GM19372 (cell line): ENCODE measurements around the gene ASAH2.
"Not testable (repeated sequence)": the region's sequence is repeated elsewhere in the genome, so short reads cannot be mapped to it uniquely, and the experiment has no call there.

ENCODE experiments used
- ATAC-seq: cut with Tn5 transposase; IDR thresholded peaks from one replicate; pipeline ENCODE4 v1.9.1; 2021; ENCODE audit warnings: mild to moderate bottlenecking, low read depth, moderate library complexity; ENCODE audit not compliant: unreplicated experiment

ASAH2 gene

GRCh38 chr10:50260791-50261281 lies 9.5 kb upstream of the ASAH2 start:
- peak; percentile 99 for ATAC-seq

GRCh38 chr10:50254479-50254878 lies 3.2 kb upstream of the ASAH2 start:
- ATAC-seq = no peak

- ATAC-seq = no peak
These were observed 1.0 kb downstream of the ASAH2 start for GRCh38 chr10:50250096-50250854.

- ATAC-seq = no peak
These were observed 2.7 kb downstream of the ASAH2 start for GRCh38 chr10:50248598-50248997.

- no peak for ATAC-seq
These were observed 3.3 kb downstream of the ASAH2 start for GRCh38 chr10:50248062-50248461.

GRCh38 chr10:50244201-50244600 lies 7.1 kb downstream of the ASAH2 start:
- ATAC-seq = no peak

- ATAC-seq = no peak
These were observed 8.5 kb downstream of the ASAH2 start for GRCh38 chr10:50242777-50243176.

- not testable (repeated sequence) for ATAC-seq
These were observed 9.8 kb downstream of the ASAH2 start for GRCh38 chr10:50241478-50241877.

- no peak for ATAC-seq
These were observed 16.8 kb downstream of the ASAH2 start for GRCh38 chr10:50234486-50234885.

- no peak for ATAC-seq
These were observed 19.1 kb downstream of the ASAH2 start for GRCh38 chr10:50232261-50232639.

GRCh38 chr10:50231515-50232260 lies 19.6 kb downstream of the ASAH2 start:
- ATAC-seq = no peak

GRCh38 chr10:50229460-50229859 lies 21.9 kb downstream of the ASAH2 start:
- no peak for ATAC-seq

- no peak for ATAC-seq
These were observed 22.6 kb downstream of the ASAH2 start for GRCh38 chr10:50228672-50229071.

- no peak for ATAC-seq
These were observed 24.7 kb downstream of the ASAH2 start for GRCh38 chr10:50226610-50227009.

GRCh38 chr10:50224330-50224952 lies 26.9 kb downstream of the ASAH2 start:
- peak; percentile 90 for ATAC-seq

- no peak for ATAC-seq
These were observed 29.1 kb downstream of the ASAH2 start for GRCh38 chr10:50222199-50222598.

- no peak for ATAC-seq
These were observed 29.8 kb downstream of the ASAH2 start for GRCh38 chr10:50221470-50221869.

- no peak for ATAC-seq
These were observed 31.7 kb downstream of the ASAH2 start for GRCh38 chr10:50219646-50220045.

- ATAC-seq = no peak
These were observed 32.1 kb downstream of the ASAH2 start for GRCh38 chr10:50219200-50219599.

- ATAC-seq = no peak
These were observed 34.4 kb downstream of the ASAH2 start for GRCh38 chr10:50216894-50217293.

- ATAC-seq = no peak
These were observed 34.9 kb downstream of the ASAH2 start for GRCh38 chr10:50216418-50216817.
